ENCODE results near the gene KCNG4. TPM values are rescaled to one million over a fixed set of nuclear protein-coding genes. Genes with fewer than 3 reads are reported as not detected.

Gene KCNG4
- total and polyA plus RNA-seq, 2 of the 8 experiments (the other 6 are each of a cell fraction or from before 2014, with no cell fraction given): not detected

DNA sequence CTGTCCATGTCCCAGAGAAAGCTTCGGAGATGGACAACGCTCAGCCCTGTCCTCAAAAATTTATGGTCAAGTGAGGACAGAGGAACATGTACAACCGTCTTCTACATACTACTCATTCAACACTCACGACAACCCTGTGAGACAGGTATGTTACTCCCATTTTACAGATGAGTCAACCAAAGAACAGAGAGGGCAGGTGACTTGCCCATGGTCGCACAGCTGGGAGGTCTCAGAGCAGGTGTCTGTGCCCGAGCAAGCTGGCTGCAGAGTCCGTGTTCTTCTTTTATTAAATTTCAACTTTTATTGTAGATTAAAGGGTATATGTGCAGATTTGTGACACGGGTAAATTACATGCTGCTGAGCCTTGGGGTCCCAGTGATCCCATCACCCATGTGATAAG, 49.1 kb upstream of the KCNG4 start:
- no peak overlapping the region for H3K4me3 ChIP-seq (ENCODE audit: extremely low read depth in 1 of 4, insufficient read depth in 2 of 4, low read depth in 3 of 4, low read length in 4 of 4)
- TF ChIP-seq SIN3A (conservative IDR thresholded peaks at IDR 0.05 in 1 of 2, IDR thresholded peaks at IDR 0.05 in 1 of 2; ENCODE audit: low read depth in 1 of 2, low read length in 2 of 2): no peak
- TF ChIP-seq RAD21 (IDR thresholded peaks at IDR 0.05 in 1 of 2, conservative IDR thresholded peaks at IDR 0.05 in 1 of 2; ENCODE audit: low read depth in 2 of 2, low read length in 2 of 2): no peak
- no peak for TF ChIP-seq JUND (IDR thresholded peaks at IDR 0.05; ENCODE audit: low read length)
- TF ChIP-seq CBX5 (IDR thresholded peaks at IDR 0.05; ENCODE audit: low read depth, low read length): no peak
- no peak for TF ChIP-seq RBBP5 (IDR thresholded peaks at IDR 0.05; ENCODE audit: borderline replicate concordance, low read depth, low read length)
- TF ChIP-seq SUZ12 (IDR thresholded peaks at IDR 0.05; ENCODE audit: low read length): no peak
- TF ChIP-seq CREB1 (IDR thresholded peaks at IDR 0.05): no peak
- TF ChIP-seq HDAC6 (IDR thresholded peaks at IDR 0.05; ENCODE audit: low read depth, low read length): no peak
- no peak for TF ChIP-seq GABPA (IDR thresholded peaks at IDR 0.05; ENCODE audit: borderline replicate concordance, insufficient read depth, low read length)
- no peak for TF ChIP-seq MAFK (IDR thresholded peaks at IDR 0.05; ENCODE audit: low read depth, low read length)
- no peak for TF ChIP-seq NRF1 (IDR thresholded peaks at IDR 0.05; ENCODE audit: low read depth, low read length)
- TF ChIP-seq BRCA1 (IDR thresholded peaks at IDR 0.05; ENCODE audit: low read depth, low read length): no peak
- TF ChIP-seq HDAC2 (IDR thresholded peaks at IDR 0.05; ENCODE audit: borderline replicate concordance in 1 of 2, low read depth in 2 of 2, low read length in 2 of 2): no peak
- no peak for TF ChIP-seq RFX5 (IDR thresholded peaks at IDR 0.05; ENCODE audit: borderline replicate concordance, low read depth, low read length)

More for the DNA sequence above, 49.1 kb upstream of the KCNG4 start:
- no peaks in the 10 kb centered on the region for H3K79me1 ChIP-seq (ENCODE audit: low read depth, low read length)
- no peaks in the 10 kb centered on the region for H3K9me3 ChIP-seq (ENCODE audit: insufficient read depth in 2 of 2, low read depth in 1 of 2, low read length in 1 of 2)
- H3K36me3 ChIP-seq (ENCODE audit: control insufficient read depth in 2 of 4, insufficient read depth in 4 of 4, low read length in 3 of 4): no peaks in the 10 kb centered on the region
- H3K23me2 ChIP-seq (ENCODE audit: low read depth, low read length): no peaks in the 10 kb centered on the region
- H3K23ac ChIP-seq (ENCODE audit: insufficient read length): no peak overlapping the region
- H3K4me1 ChIP-seq (replicated peaks in 1 of 4; ENCODE audit: control insufficient read depth in 3 of 4, insufficient read depth in 4 of 4, low read length in 3 of 4): peaks cover 0 to 13% (median 9%) of the 10 kb centered on the region in 4 experiments; a peak in 6 of 7 replicates
- POLR2A ChIA-PET (ENCODE audit: partially characterized antibody): interaction anchor here (0.9 to 1.0 kb wide), 2 partner anchors 11 to 12 kb away, joined by 3 to 4 read pairs; no protein-coding TSS in a partner anchor
- no peak overlapping the region for H2BK15ac ChIP-seq (ENCODE audit: low read length)
- no peaks in the 10 kb centered on the region for H4K20me1 ChIP-seq (replicated peaks in 1 of 2; ENCODE audit: control insufficient read depth in 1 of 2, insufficient read depth in 2 of 2, low read length in 2 of 2)
- no peak overlapping the region for H3K4me2 ChIP-seq (ENCODE audit: insufficient read depth in 1 of 2, low read depth in 2 of 2, low read length in 2 of 2)
- no peak for DNase-seq (ENCODE audit: low read depth in 1 of 2, low spot score in 2 of 2)
- H4K91ac ChIP-seq (replicated peaks; ENCODE audit: insufficient read length, low read length): no peak overlapping the region
- no peaks in the 10 kb centered on the region for H3K79me2 ChIP-seq (ENCODE audit: control insufficient read depth in 1 of 2, insufficient read depth in 2 of 2, low read length in 2 of 2)
- H2AK5ac ChIP-seq (ENCODE audit: low read depth, low read length): no peak overlapping the region
- H3K18ac ChIP-seq (ENCODE audit: extremely low read depth, low read length): no peak overlapping the region
- no peak overlapping the region for H3K4ac ChIP-seq (replicated peaks; ENCODE audit: insufficient read length, low read depth, low read length)
- H4K5ac ChIP-seq (ENCODE audit: insufficient read length, low read depth, low read length): no peak overlapping the region
- no peak overlapping the region for H3K9ac ChIP-seq (replicated peaks in 1 of 4; ENCODE audit: extremely low read depth in 1 of 4, low read depth in 3 of 4, low read length in 3 of 4)
- no peak overlapping the region for H4K8ac ChIP-seq (ENCODE audit: extremely low read depth, insufficient read depth, low read length)
- FAIRE-seq: no peak
- no peak overlapping the region for H3K56ac ChIP-seq (replicated peaks; ENCODE audit: insufficient read length, low read depth, low read length)
- H2AFZ ChIP-seq (ENCODE audit: low read length): no peak overlapping the region
- no peak overlapping the region for H3K14ac ChIP-seq (ENCODE audit: insufficient read length)
- no peak overlapping the region for H2BK120ac ChIP-seq (replicated peaks; ENCODE audit: low read depth, low read length)
- CTCF ChIA-PET (ENCODE audit: partially characterized antibody): interaction anchor here (1.0 to 1.5 kb wide), 2 partner anchors 18 to 195 kb away, joined by 3 read pairs; no protein-coding TSS in a partner anchor
- no peak overlapping the region for H2BK12ac ChIP-seq (ENCODE audit: low read depth, low read length)
- no peak overlapping the region for H2BK5ac ChIP-seq (ENCODE audit: low read depth, low read length)
- no peaks in the 10 kb centered on the region; a peak in 1 of 7 replicates for H3K27me3 ChIP-seq (replicated peaks in 1 of 4; ENCODE audit: control insufficient read depth in 3 of 4, extremely low read depth in 1 of 4, insufficient read depth in 3 of 4, low read length in 3 of 4)
- H3K27ac ChIP-seq (ENCODE audit: low read depth, low read length): no peak overlapping the region
- H2BK20ac ChIP-seq (ENCODE audit: low read length): no peak overlapping the region; the same call in 1 of the 2 replicates
- WGBS, 2 experiments (ENCODE audit: extremely low coverage in 1 of 2, insufficient coverage in 1 of 2, insufficient read length in 1 of 2, insufficient replicate concordance in 2 of 2, low coverage in 1 of 2, low lambda C conversion rate in 2 of 2, missing lambda C conversion rate in 1 of 2): 80% methylated on average over 8 of the region's 8 CpGs; no CpG with 5 or more reads in 1 of the 2 experiments

Data from H1 (cell line).